Coronary artery (tissue), 2 donors: ENCODE data around the gene COX7A2L.

Source experiments
- DNase-seq: peaks from one replicate; pipeline ENCODE4 v3.0.0-alpha.2; 2017; ENCODE audit warnings: low spot score
- H3K27ac ChIP-seq, 2 donors: fragments of 200-600 bp; sonication (generic); one replicate each; pipeline ENCODE4 v1.5.1; 2016 to 2019
- H3K4me3 ChIP-seq: fragments of 200-600 bp; sonication (generic); 2 replicates; pipeline ENCODE4 v1.5.1; 2016; ENCODE audit warnings: mild to moderate bottlenecking, moderate library complexity
- CTCF ChIP-seq: fragments of 200-600 bp; sonication (generic); IDR thresholded peaks from one replicate; pipeline ENCODE4 v1.5.1; 2019; ENCODE audit warnings: antibody characterized with exemption

The COX7A2L gene

DNA sequence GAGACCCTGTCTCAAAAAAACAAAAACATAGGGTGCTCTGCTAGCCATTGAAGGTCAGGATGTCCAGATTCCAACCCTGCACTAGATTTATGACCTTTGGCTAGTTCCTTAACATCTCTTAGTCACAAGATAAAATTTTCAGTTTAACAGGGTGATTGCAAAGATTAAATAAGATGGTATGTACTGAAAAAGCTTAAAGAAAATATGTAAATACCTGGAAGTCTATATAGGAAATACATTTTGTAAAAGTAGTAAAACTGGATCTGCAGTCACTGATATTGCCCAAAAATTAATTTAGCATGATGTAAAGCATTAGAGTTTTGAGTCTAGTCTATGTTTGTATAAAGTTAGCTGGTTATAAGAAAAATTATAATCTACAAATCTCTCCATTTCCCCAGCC, 5.4 kb upstream of the COX7A2L start:
- no peak overlapping the region for H3K27ac ChIP-seq
- no peak for TF ChIP-seq CTCF
- DNase-seq: no peak
- no peak overlapping the region for H3K4me3 ChIP-seq

DNA sequence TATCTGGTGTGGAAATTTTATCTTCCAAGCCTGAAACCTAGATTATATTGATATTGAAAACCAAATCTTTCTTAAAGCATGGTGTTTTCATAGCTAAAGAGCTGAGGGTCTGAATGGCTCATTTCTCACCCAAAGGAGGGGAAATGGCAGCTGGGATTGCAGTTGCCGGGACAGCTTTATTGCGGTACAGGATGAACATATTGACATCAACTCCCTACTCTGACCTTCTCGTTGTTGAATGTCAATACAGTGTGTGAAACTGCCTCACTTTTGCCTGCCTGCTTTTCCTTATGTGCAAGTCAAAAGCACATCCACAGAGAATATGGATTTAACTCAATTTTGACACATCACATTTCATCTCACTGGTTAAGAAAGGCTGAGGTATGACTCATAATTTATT, 3.6 kb upstream of the COX7A2L start:
- DNase-seq: no peak
- no peak for TF ChIP-seq CTCF
- Histone ChIP-seq H3K27ac (no peak overlapping the region), H3K4me3 (no peak overlapping the region)

- DNase-seq: no peak
- no peak for TF ChIP-seq CTCF
- Histone ChIP-seq H3K4me3 (no peak overlapping the region), H3K27ac (no peak overlapping the region)
Measured at GRCh38 chr2:42363413-42363812, 2.4 kb upstream of the COX7A2L start.

DNA sequence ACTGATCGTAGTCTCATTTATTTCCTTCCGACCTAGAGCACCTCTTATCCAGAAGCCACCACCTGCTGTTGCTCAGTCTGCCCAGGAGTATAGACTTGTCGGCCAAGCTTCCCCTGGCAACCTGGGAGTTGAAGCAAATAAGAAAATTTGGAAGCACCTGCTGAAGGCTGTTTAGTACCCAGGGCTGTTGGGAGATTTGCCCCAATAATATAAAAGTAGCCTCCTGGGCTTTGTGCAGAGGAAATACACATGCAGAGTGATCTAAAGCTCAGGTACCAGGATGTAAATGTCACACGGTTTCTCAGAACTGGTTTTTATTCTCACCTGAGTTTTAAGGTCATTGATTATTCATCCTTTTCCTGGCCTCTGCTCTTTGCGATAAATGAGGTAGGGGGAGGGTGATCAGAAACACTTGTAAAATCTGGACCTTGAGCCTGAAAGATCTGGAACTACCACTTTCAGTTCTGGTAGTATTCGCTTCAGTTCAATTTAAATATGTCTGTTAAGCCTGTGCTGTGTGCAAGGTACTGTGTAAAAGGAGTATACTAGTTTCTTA, 789 bp upstream of the COX7A2L start:
- no peak for DNase-seq
- peak overlapping the region; percentile 90 to 95 for H3K27ac ChIP-seq

DNA sequence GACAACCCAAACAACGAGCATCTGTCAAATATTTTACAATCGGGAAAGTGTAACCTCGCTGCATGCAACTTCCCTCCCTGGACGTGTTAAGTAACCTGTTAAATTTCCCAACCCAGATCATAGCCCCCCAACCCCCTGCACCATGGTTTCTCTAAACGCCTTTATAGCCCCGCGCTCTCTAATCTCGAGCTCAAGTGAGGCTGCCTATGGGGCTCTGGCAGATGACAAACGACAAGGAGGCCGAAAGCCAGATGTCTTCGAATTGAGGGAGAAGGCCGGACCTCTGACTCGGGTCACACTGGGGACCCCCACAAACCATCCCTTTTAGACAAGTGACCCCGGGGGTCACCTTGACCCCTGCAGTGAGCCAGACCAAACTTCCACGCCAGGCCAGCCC, 526 bp downstream of the COX7A2L start:
- H3K27ac ChIP-seq: peak overlapping the region; percentile 90 to 95
- H3K4me3 ChIP-seq: peak overlapping the region; percentile 87
- DNase-seq: no peak
- TF ChIP-seq CTCF: no peak

More for the DNA sequence above, 789 bp upstream of the COX7A2L start:
- peak overlapping the region; percentile 87 for H3K4me3 ChIP-seq
- no peak for TF ChIP-seq CTCF

GRCh38 chr2:42359965-42360483, 993 bp downstream of the COX7A2L start:
- Histone ChIP-seq H3K27ac (no peak overlapping the region), H3K4me3 (peak overlapping the region; percentile 87)
- no peak for TF ChIP-seq CTCF
- no peak for DNase-seq

- peak overlapping the region; percentile 87 for H3K4me3 ChIP-seq
- TF ChIP-seq CTCF: no peak
- no peak for DNase-seq
- no peak overlapping the region for H3K27ac ChIP-seq
Measured at GRCh38 chr2:42359304-42359964, 1.6 kb downstream of the COX7A2L start.
